ENCODE measurements around the gene DNAJB2.
"Not testable (repeated sequence)": the region's sequence is repeated elsewhere in the genome, so short reads cannot be mapped to it uniquely, and the experiment has no call there.

The DNAJB2 gene

GRCh38 chr2:219285894-219286425 is 6.8 kb downstream of the DNAJB2 start:
- no peak for DNase-seq (ENCODE audit: low read depth)

GRCh38 chr2:219286436-219287115 is 7.4 kb downstream of the DNAJB2 start:
- DNase-seq (ENCODE audit: low read depth) = no peak

- not testable (repeated sequence) for DNase-seq (ENCODE audit: low read depth)
Observed at GRCh38 chr2:219287116-219287440, 7.9 kb downstream of the DNAJB2 start.

- no peak for DNase-seq (ENCODE audit: low read depth)
Observed at GRCh38 chr2:219287580-219288265, 8.6 kb downstream of the DNAJB2 start.

- DNase-seq (ENCODE audit: low read depth) = no peak
Observed at GRCh38 chr2:219289195-219289536, 10.0 kb downstream of the DNAJB2 start.

GRCh38 chr2:219289537-219290361 is 10.6 kb downstream of the DNAJB2 start:
- no peak for DNase-seq (ENCODE audit: low read depth)

GRCh38 chr2:219290381-219291171 is 11.4 kb downstream of the DNAJB2 start:
- no peak for DNase-seq (ENCODE audit: low read depth)

GRCh38 chr2:219291394-219291793 is 12.2 kb downstream of the DNAJB2 start:
- DNase-seq (ENCODE audit: low read depth) = no peak

GRCh38 chr2:219291910-219292490 is 12.8 kb downstream of the DNAJB2 start:
- DNase-seq (ENCODE audit: low read depth) = no peak

GRCh38 chr2:219292616-219293015 is 13.4 kb downstream of the DNAJB2 start:
- no peak for DNase-seq (ENCODE audit: low read depth)

GRCh38 chr2:219293736-219294231 is 14.6 kb downstream of the DNAJB2 start:
- no peak for DNase-seq (ENCODE audit: low read depth)

GRCh38 chr2:219294356-219295351 is 15.5 kb downstream of the DNAJB2 start:
- DNase-seq (ENCODE audit: low read depth) = peak; percentile 84

GRCh38 chr2:219296142-219296541 is 17.0 kb downstream of the DNAJB2 start:
- no peak for DNase-seq (ENCODE audit: low read depth)

- DNase-seq (ENCODE audit: low read depth) = no peak
Observed at GRCh38 chr2:219296631-219297391, 17.6 kb downstream of the DNAJB2 start.

GRCh38 chr2:219297766-219298456 is 18.7 kb downstream of the DNAJB2 start:
- DNase-seq (ENCODE audit: low read depth) = no peak

- DNase-seq (ENCODE audit: low read depth) = peak; percentile 89
Observed at GRCh38 chr2:219298759-219299371, 19.7 kb downstream of the DNAJB2 start.

GRCh38 chr2:219299372-219299760 is 20.2 kb downstream of the DNAJB2 start:
- DNase-seq (ENCODE audit: low read depth) = no peak

- no peak for DNase-seq (ENCODE audit: low read depth)
Observed at GRCh38 chr2:219300022-219300421, 20.9 kb downstream of the DNAJB2 start.

Measured in activated gamma-delta T cell treated with anti-CD3 and anti-CD28 coated beads, Interleukin-2, amount 50 U/mL, for 16 hours (primary cell).